ENCODE data around the gene PMEPA1.

The PMEPA1 gene

DNA sequence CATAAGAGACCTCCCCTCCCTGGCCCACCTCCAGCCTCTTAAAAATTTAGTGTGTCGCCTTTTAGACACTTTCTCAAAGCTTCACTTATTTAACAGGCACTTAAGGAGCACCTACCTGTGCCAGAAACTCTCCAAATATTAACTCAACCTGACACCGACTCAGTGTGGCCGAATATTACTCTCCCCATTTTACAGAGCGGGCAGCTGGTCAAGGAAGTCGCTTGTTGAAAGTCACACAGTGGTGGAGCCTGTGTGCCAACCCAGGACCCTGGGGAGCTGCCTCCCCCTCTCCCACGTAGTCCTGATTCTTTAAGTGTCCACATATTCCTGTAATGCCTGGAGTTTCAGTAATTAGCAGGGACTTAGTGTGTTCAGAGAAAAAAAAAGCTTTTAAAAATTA is 1.0 kb upstream of the PMEPA1 start:
- no peak for DNase-seq (ENCODE audit: low spot score)
- in situ Hi-C loops (cut with MboI; ENCODE audit: low sequenced_read_pairs, unreplicated experiment): no loop called here
- TF ChIP-seq, protein P1, sequence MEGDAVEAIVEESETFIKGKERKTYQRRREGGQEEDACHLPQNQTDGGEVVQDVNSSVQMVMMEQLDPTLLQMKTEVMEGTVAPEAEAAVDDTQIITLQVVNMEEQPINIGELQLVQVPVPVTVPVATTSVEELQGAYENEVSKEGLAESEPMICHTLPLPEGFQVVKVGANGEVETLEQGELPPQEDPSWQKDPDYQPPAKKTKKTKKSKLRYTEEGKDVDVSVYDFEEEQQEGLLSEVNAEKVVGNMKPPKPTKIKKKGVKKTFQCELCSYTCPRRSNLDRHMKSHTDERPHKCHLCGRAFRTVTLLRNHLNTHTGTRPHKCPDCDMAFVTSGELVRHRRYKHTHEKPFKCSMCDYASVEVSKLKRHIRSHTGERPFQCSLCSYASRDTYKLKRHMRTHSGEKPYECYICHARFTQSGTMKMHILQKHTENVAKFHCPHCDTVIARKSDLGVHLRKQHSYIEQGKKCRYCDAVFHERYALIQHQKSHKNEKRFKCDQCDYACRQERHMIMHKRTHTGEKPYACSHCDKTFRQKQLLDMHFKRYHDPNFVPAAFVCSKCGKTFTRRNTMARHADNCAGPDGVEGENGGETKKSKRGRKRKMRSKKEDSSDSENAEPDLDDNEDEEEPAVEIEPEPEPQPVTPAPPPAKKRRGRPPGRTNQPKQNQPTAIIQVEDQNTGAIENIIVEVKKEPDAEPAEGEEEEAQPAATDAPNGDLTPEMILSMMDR (IDR thresholded peaks at IDR 0.05; ENCODE audit: borderline replicate concordance, control extremely low read depth, extremely low read depth, insufficient read depth, missing control alignments): no peak

DNA sequence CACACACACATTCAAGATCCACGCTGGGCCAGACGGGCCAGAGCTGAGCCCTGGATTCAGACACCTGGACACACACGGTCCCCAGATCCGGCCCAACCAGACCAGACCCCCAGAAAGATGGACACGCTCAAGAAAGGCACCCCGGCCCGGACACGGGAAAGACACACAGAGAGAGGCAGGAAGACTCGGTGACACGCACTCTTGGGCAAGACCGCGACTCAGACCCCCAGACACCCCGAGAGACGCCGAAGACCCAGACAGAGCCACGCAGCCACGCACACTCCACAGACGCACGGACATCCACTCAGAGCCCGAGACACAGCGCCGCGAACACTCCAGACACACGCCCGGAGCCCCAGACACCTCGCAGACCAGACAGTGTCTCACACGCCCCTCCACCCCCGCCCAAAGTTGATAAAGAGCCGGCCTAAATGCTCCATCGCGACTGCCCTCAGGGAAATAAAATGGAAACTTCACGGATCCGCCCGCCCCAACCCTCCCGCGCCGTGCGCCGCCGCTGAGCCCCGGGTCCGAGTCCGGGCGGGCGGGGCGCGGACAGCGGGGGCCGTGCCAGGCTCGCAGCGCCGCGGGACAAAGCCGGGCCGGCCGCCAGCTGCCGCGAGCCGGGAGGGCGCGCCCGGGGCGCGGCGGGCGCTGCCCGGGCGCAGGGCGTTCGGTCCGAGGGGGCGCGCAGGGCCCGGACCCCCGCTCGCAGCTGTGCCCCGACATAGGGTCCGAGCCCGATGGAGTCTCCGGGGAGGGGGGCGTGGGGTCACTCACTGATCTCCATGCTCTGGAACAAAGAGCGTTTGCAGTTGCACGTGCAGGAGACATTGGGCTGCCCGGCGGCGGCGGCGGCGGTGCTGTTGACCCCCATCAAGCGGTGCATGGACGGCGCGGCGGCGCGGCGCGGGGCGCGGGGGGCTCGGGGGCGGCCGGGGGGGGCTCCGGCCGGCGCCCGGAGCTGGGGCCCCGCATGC is 831 bp downstream of the PMEPA1 start:
- in situ Hi-C loops (cut with MboI; ENCODE audit: low sequenced_read_pairs, unreplicated experiment): no loop called here
- no peak for DNase-seq (ENCODE audit: low spot score)
- TF ChIP-seq, protein P1 (IDR thresholded peaks at IDR 0.05; ENCODE audit: borderline replicate concordance, control extremely low read depth, extremely low read depth, insufficient read depth, missing control alignments): no peak

DNA sequence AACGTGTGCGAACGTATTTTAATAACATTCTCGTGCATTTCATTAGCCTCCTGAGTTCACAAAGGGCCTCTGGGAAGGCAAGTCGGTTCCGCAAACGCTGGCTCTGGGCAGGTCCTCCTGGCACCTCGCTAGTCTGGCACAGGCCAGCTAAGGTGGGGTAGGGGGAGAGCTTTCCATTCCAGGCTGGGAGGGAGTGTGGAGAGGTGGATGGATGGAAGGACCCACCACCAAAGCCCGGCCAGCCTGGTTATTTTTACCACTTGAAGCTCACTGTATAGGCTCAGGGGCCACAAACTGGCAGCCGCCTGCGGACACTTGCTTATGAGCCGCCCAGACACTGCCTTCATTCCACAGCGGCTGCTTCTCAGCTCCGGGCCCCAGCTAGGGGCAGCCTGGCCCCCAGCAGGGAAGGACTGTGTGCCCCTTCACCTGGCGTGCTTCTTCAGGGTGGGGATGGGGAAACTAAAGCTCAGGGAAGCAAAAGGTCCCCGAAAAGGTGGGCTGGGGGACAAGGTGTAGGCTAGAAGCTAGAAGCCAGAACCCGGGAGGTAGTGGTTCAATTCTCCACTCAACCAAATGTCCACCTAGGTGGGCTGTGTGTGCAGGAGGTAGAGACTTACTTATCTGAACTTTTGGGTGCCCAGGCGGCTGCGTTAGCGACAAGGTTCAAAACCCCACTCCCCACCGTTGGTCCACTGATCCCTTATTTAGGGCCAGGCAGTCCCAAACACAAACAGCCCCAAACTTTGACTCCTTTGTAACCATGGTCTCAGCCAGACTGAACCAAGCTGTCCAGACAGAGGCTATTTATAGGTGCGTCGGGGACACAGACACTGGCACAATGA is 1.7 kb downstream of the PMEPA1 start:
- in situ Hi-C loops (cut with MboI; ENCODE audit: low sequenced_read_pairs, unreplicated experiment): no loop called here
- TF ChIP-seq, protein P1 (IDR thresholded peaks at IDR 0.05; ENCODE audit: borderline replicate concordance, control extremely low read depth, extremely low read depth, insufficient read depth, missing control alignments): no peak
- no peak for DNase-seq (ENCODE audit: low spot score)

DNA sequence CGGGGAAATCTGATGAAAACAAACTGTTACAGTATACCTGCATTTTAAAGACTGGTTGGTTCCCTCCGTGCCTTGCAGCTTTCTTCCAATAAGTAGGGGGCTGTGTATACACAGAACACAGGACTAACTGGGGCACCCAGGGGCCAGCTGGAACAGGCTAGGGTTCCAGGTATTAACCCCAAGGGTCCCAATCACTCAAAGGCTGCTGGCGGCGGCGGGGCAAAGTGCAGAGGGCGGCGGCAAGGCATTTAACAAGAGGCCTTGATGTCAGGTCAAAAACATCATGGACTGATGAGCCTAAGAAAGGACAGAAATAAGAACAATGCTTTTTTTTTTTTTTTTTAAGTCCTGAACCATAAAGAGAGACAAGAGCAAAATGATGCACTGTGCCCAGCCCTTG is 2.5 kb downstream of the PMEPA1 start:
- no peak for DNase-seq (ENCODE audit: low spot score)
- TF ChIP-seq, protein P1 (IDR thresholded peaks at IDR 0.05; ENCODE audit: borderline replicate concordance, control extremely low read depth, extremely low read depth, insufficient read depth, missing control alignments): no peak

DNA sequence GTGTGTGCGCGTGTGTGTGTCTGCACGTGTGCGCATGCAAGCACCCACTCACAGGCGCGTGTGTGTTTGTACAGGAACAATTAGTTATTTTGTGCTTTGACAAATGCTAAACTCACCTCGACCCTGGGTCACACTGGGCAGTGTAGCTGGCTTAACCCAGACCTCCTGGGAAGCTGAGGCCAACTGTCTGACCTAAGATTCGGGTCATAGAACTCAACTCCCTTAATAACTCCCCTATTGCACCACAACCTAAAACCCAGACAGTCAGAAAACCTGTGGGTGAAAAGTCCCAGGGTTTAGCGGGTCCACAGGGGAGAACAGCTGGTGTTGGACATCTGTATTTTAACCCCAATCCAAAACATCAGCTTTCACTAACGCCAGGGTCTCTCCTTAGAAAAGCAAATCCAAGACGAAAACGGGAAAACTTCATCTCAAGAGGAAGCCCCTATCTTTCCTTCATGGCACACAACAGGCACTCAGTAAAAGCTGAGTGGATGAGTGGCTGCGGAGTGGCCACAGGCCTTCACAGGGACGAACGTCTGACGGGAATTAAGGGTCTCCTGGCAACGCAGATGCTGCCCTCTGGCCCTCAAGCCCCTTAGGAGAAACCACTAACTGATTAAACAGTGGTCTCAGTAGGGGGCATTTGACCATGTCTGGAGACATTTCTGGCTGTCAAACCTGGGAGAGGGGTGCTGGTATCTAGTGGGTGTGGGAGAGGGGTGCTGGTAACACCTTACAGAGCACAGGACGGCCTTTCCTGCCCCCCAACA is 4.5 kb downstream of the PMEPA1 start:
- no peak for DNase-seq (ENCODE audit: low spot score)
- in situ Hi-C loops (cut with MboI; ENCODE audit: low sequenced_read_pairs, unreplicated experiment): no loop called here
- TF ChIP-seq, protein P1 (IDR thresholded peaks at IDR 0.05; ENCODE audit: borderline replicate concordance, control extremely low read depth, extremely low read depth, insufficient read depth, missing control alignments): no peak

More for the DNA sequence above, 2.5 kb downstream of the PMEPA1 start:
- in situ Hi-C loops (cut with MboI; ENCODE audit: low sequenced_read_pairs, unreplicated experiment): no loop called here

DNA sequence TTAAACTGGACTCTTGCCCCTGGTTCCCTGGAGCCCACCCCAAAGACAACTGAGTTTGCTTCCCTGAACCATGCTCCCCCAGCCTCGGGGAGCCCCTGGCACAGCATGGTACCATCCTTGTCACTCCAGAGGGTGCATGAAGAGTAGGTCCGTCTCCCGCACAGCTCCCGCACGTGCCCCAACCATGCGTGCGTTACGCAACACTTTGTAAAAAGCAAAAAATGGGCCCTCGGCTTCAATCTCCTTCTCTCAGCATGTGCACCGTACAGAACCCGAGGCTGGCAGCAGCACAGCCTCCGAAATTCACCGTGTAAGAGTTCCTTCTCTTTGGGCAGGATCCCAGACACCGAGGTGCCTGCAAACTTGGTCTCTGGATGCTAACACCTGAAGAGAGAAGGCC is 5.6 kb downstream of the PMEPA1 start:
- DNase-seq (ENCODE audit: low spot score): no peak
- TF ChIP-seq, protein P1 (IDR thresholded peaks at IDR 0.05; ENCODE audit: borderline replicate concordance, control extremely low read depth, extremely low read depth, insufficient read depth, missing control alignments): no peak
- in situ Hi-C loops (cut with MboI; ENCODE audit: low sequenced_read_pairs, unreplicated experiment): no loop called here

Data from GM13976 (cell line).